Panc1 (cell line): ENCODE measurements around the gene SNAP25. TPM values are rescaled to one million over a fixed set of nuclear protein-coding genes. Genes with fewer than 3 reads are reported as not detected.

Experiments
- ATAC-seq: fragments of 200-7000 bp; cut with Tn5 transposase; 2 replicates; pipeline ENCODE4 v1.9.1; 2020; ENCODE audit warnings: mild to moderate bottlenecking, moderate library complexity
- BruUV-seq: library from RNA; stranded (reverse); fragments of 400-500 nt; replicated peaks from 2 replicates; lab custom pipeline; 2021; lab: Mats Ljungman, UMichigan
- CTCF ChIA-PET: fragments of 300-600 bp; sonication (Branson Sonifier 250); formaldehyde crosslinking; loops from one replicate; lab custom pipeline; 2022; ENCODE audit warnings: antibody characterized with exemption; lab: Charles Lee
- POLR2A ChIA-PET: fragments of 300-600 bp; sonication (Branson Sonifier 250); formaldehyde crosslinking; loops from one replicate; lab custom pipeline; 2022; ENCODE audit warnings: antibody characterized with exemption; lab: Charles Lee
- DNase-seq: peaks from one replicate; pipeline ENCODE4 v3.0.0-alpha.2; 2010; ENCODE audit warnings: low read depth, low spot score
- H3K27ac ChIP-seq: 2 replicates; pipeline ENCODE4 v1.5.1; 2011; ENCODE audit warnings: mild to moderate bottlenecking, low read length, inconsistent platforms
- H3K27me3 ChIP-seq: fragments of 200-500 bp; sonication (Bioruptor generic); 2 replicates; pipeline ENCODE4 v1.6.0; 2014; ENCODE audit warnings: low read length, inconsistent platforms; ENCODE audit not compliant: control insufficient read depth, insufficient read depth
- H3K36me3 ChIP-seq: fragments of 200-500 bp; sonication (Bioruptor generic); 2 replicates; pipeline ENCODE4 v1.5.1; 2014; ENCODE audit warnings: inconsistent platforms, mild to moderate bottlenecking, low read length, moderate library complexity; ENCODE audit not compliant: control insufficient read depth, insufficient read depth
- H3K4me1 ChIP-seq: 2 replicates; pipeline ENCODE4 v1.5.1; 2011; ENCODE audit warnings: inconsistent platforms, mild to moderate bottlenecking, low read length, moderate library complexity; ENCODE audit not compliant: control insufficient read depth, insufficient read depth
- H3K4me3 ChIP-seq, 2 experiments: 2 replicates each; pipeline ENCODE4 v1.5.1; 2011 to 2012; ENCODE audit warnings: low read depth in 2 of 2, low read length in 2 of 2, mild to moderate bottlenecking in 2 of 2, inconsistent platforms in 1 of 2, moderate library complexity in 1 of 2
- H3K9me3 ChIP-seq: fragments of 200-500 bp; sonication (Bioruptor generic); 2 replicates; pipeline ENCODE4 v1.5.1; 2014; ENCODE audit warnings: low read depth, mild to moderate bottlenecking, inconsistent platforms, low read length, moderate library complexity; ENCODE audit not compliant: control insufficient read depth, insufficient read depth
- CTCF ChIP-seq: fragments of 450-650 bp; IDR thresholded peaks from 2 replicates; pipeline ENCODE4 v1.5.1; 2017; ENCODE audit warnings: mild to moderate bottlenecking
- POLR2AphosphoS5 ChIP-seq: IDR thresholded peaks from 2 replicates; pipeline ENCODE4 v1.6.1; 2012; ENCODE audit warnings: mild to moderate bottlenecking, low read depth, low read length, moderate library complexity
- REST ChIP-seq, 2 experiments: IDR thresholded peaks; 2 replicates each; pipeline ENCODE4 v1.6.1; 2011 to 2012; ENCODE audit warnings: low read depth in 2 of 2, control low read depth in 1 of 2, low read length in 1 of 2, mild to moderate bottlenecking in 1 of 2, moderate library complexity in 1 of 2; ENCODE audit not compliant: insufficient read depth in 1 of 2
- SIN3A ChIP-seq: IDR thresholded peaks from 2 replicates; pipeline ENCODE4 v1.6.1; 2012; ENCODE audit warnings: low read depth, mild to moderate bottlenecking, low read length, moderate library complexity, borderline replicate concordance; ENCODE audit not compliant: insufficient read depth
- TCF7L2 ChIP-seq: IDR thresholded peaks from 2 replicates; pipeline ENCODE4 v1.6.1; 2011; ENCODE audit warnings: mild to moderate bottlenecking, low read depth, low read length, inconsistent platforms
- in situ Hi-C: cut with HindIII; loops from 2 replicates; pipeline ENCODE4 v1.10.0; 2016; ENCODE audit warnings: low sequenced_read_pairs, low pct_unique_long_range_greater_than_20kb
- intact Hi-C: fragments of 100-400 bp; cut with micrococcal nuclease; formaldehyde crosslinking; loops from one replicate; pipeline ENCODE4 v1.10.0; 2022; ENCODE audit not compliant: unreplicated experiment
- total RNA-seq: library from RNA; stranded (reverse); gene quantifications from one replicate; pipeline ENCODE4 v1.2.1, GENCODE V29; 2021; ENCODE audit not compliant: unreplicated experiment

Gene SNAP25
- total RNA-seq, 1 experiment from 2014 or later, result 0.69 TPM

GRCh38 chr20:10300582-10301446 is 82.2 kb downstream of the SNAP25 start:
- no peak for DNase-seq
- intact Hi-C loops, result no loop called here
- Histone ChIP-seq H3K27ac (no peak overlapping the region), H3K9me3 (no peaks in the 10 kb centered on the region), H3K4me3 (no peak overlapping the region), H3K36me3 (no peaks in the 10 kb centered on the region), H3K27me3 (no peaks in the 10 kb centered on the region), H3K4me1 (no peaks in the 10 kb centered on the region; the same call in 1 of the 2 replicates)
- in situ Hi-C loops, result no loop called here
- ATAC-seq, result no peak
- ChIA-PET POLR2A (no interaction called here), CTCF (no interaction called here)
- BruUV-seq, result no TSS peak
- TF ChIP-seq REST (IDR thresholded peaks at IDR 0.05; ENCODE audit: insufficient read depth in 1 of 2, low read depth in 2 of 2, low read length in 1 of 2), result no peak
- no peak for TF ChIP-seq SIN3A
- TF ChIP-seq CTCF, result no peak
- no peak for TF ChIP-seq POLR2AphosphoS5
- no peak for TF ChIP-seq TCF7L2

- Histone ChIP-seq H3K4me3 (no peak overlapping the region), H3K9me3 (no peaks in the 10 kb centered on the region), H3K4me1 (peaks cover 4% of the 10 kb centered on the region; the same call in 1 of the 2 replicates), H3K36me3 (no peaks in the 10 kb centered on the region), H3K27me3 (no peaks in the 10 kb centered on the region), H3K27ac (no peak overlapping the region)
- in situ Hi-C loops, result no loop called here
- ATAC-seq, result no peak
- DNase-seq, result no peak
- BruUV-seq, result no TSS peak
- POLR2A ChIA-PET, result no interaction called here
- TF ChIP-seq CTCF (no peak), TCF7L2 (no peak), POLR2AphosphoS5 (no peak), REST (IDR thresholded peaks at IDR 0.05; ENCODE audit: insufficient read depth in 1 of 2, low read depth in 2 of 2, low read length in 1 of 2) (no peak), SIN3A (no peak)
- CTCF ChIA-PET, result no interaction called here
- intact Hi-C loops, result no loop called here
These were observed 85.2 kb downstream of the SNAP25 start for GRCh38 chr20:10303852-10304251.
